Keratinocyte (primary cell): ENCODE measurements around the gene C2orf78.

Experiments used
- CTCF ChIP-seq, 3 experiments: IDR thresholded peaks in 1 of 3; conservative IDR thresholded peaks in 1 of 3; optimal IDR thresholded peaks in 1 of 3; 2 replicates in 2 of 3; 3 replicates in 1 of 3; pipeline versions ENCODE3 to v1.5.1; 2011; ENCODE audit warnings: low read length in 3 of 3, mild to moderate bottlenecking in 3 of 3, moderate library complexity in 2 of 3, control low read depth in 1 of 3, inconsistent platforms in 1 of 3; ENCODE audit not compliant: insufficient read depth in 2 of 3; ENCODE audit errors: extremely low read depth in 1 of 3
- EZH2 ChIP-seq: IDR thresholded peaks from one replicate; pipeline ENCODE4 v1.6.1; 2012; ENCODE audit warnings: inconsistent platforms, mild to moderate bottlenecking, low read length, moderate library complexity

- TF ChIP-seq CTCF (optimal IDR thresholded peaks at IDR 0.05 in 1 of 3, IDR thresholded peaks at IDR 0.05 in 1 of 3, conservative IDR thresholded peaks at IDR 0.05 in 1 of 3; ENCODE audit: extremely low read depth in 1 of 3, insufficient read depth in 2 of 3, low read length in 3 of 3): no peak
- no peak for TF ChIP-seq EZH2
Observed at GRCh38 chr2:73759285-73759764, 24.7 kb upstream of the C2orf78 start.
